ENCODE results near the gene TACSTD2. TPM values are rescaled to one million over a fixed set of nuclear protein-coding genes. Genes with fewer than 3 reads are reported as not detected.

Gene TACSTD2
- total RNA-seq, 1 donor from 2014 or later = 124 TPM

- FAIRE-seq (no peak), DNase-seq (ENCODE audit: low read depth) (peak; percentile 63)
- H3K36me3 ChIP-seq (ENCODE audit: control insufficient read depth, insufficient read depth, low read length) = no peaks in the 10 kb centered on the region
- peak overlapping the region; percentile 84 for H3K4me3 ChIP-seq (ENCODE audit: low read depth, low read length)
- H3K27me3 ChIP-seq (ENCODE audit: control insufficient read depth, insufficient read depth, low read length) = no peaks in the 10 kb centered on the region
- TF ChIP-seq CTCF (IDR thresholded peaks at IDR 0.05; ENCODE audit: insufficient read depth, low read length, severe bottlenecking) = no peak
These were observed 2.2 kb downstream of the TACSTD2 start for GRCh38 chr1:58574816-58575215.

DNA sequence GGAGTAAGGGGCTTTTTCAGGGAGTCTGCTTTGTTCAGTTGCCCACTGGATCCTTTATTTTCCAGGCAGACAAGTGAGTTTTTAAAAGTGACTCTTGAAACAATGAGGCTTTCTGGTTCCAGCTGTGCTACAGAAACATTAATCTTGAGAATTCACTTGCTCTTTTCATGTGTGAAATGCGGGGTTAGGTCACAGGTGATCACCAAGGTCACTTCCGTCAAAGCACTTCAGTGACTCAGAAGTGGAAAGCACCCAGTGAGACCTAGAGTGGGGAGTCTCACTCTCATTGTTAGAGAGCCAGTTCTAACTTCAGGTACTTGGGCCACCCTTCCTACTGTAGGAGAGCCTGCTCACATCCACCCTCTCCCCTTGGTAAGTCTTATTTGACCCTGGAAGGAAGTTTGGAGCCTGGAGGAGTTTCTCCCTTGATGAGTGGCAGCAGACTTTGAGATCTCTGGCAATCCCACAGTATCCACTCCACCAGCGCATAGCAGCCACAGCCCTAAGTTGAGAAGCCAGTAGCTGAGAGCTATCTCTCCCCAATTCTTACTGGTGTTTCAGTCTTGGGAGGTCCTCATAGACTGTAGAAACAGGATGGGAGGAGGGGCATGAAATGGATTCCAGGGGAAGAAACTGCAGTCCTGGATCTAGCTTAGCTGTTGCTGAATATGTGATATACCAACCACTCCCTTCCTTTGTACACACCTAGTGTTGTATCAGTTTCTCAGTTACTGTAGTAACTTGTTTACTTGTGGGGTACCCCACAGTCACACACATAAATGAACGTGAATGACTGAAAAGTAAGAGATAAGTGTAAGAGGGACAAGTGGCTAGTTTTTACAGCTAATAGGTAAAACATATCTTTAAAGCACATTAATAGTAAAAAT, 3.1 kb downstream of the TACSTD2 start:
- H3K36me3 ChIP-seq (ENCODE audit: control insufficient read depth, insufficient read depth, low read length) = no peaks in the 10 kb centered on the region
- no peak for TF ChIP-seq CTCF (IDR thresholded peaks at IDR 0.05; ENCODE audit: insufficient read depth, low read length, severe bottlenecking)
- H3K4me3 ChIP-seq (ENCODE audit: low read depth, low read length) = peak overlapping the region; percentile 84
- H3K27me3 ChIP-seq (ENCODE audit: control insufficient read depth, insufficient read depth, low read length) = no peaks in the 10 kb centered on the region
- peak; percentile 92 for DNase-seq (ENCODE audit: low read depth)
- FAIRE-seq = peak; percentile 23

- DNase-seq (ENCODE audit: low read depth) (peak; percentile 57), FAIRE-seq (no peak)
- Histone ChIP-seq H3K36me3 (ENCODE audit: control insufficient read depth, insufficient read depth, low read length) (no peaks in the 10 kb centered on the region), H3K27me3 (ENCODE audit: control insufficient read depth, insufficient read depth, low read length) (no peaks in the 10 kb centered on the region), H3K4me3 (ENCODE audit: low read depth, low read length) (peak overlapping the region; percentile 14)
- TF ChIP-seq CTCF (IDR thresholded peaks at IDR 0.05; ENCODE audit: insufficient read depth, low read length, severe bottlenecking) = no peak
These were observed 3.9 kb downstream of the TACSTD2 start for GRCh38 chr1:58573138-58573537.

DNA sequence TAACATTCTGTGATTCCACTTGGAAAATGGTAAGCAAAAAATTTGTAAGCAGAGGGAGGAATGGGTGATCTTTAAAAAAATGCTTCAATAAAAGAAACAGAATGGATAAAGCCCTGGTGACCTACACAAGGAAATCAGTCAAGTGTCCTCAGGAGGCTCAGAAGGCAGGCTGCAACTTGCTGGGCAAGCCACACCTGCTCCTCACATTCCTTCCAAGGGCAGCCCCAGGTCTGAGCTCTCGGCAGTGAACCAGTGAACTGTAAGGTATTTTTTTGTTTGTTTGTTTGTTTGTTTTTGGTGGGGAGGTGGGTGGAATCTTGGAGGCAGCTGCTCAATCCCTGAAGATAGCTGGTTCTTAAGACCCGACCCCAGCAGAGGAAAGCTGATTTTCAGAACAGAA, 4.4 kb downstream of the TACSTD2 start:
- Histone ChIP-seq H3K4me3 (ENCODE audit: low read depth, low read length) (peak overlapping the region; percentile 14), H3K36me3 (ENCODE audit: control insufficient read depth, insufficient read depth, low read length) (no peaks in the 10 kb centered on the region), H3K27me3 (ENCODE audit: control insufficient read depth, insufficient read depth, low read length) (no peaks in the 10 kb centered on the region)
- TF ChIP-seq CTCF (IDR thresholded peaks at IDR 0.05; ENCODE audit: insufficient read depth, low read length, severe bottlenecking) = no peak
- FAIRE-seq = peak; percentile 83
- peak; percentile 90 for DNase-seq (ENCODE audit: low read depth)

- FAIRE-seq = no peak
- DNase-seq (ENCODE audit: low read depth) = no peak
- Histone ChIP-seq H3K27me3 (ENCODE audit: control insufficient read depth, insufficient read depth, low read length) (no peaks in the 10 kb centered on the region), H3K36me3 (ENCODE audit: control insufficient read depth, insufficient read depth, low read length) (no peaks in the 10 kb centered on the region), H3K4me3 (ENCODE audit: low read depth, low read length) (no peak overlapping the region)
- TF ChIP-seq CTCF (IDR thresholded peaks at IDR 0.05; ENCODE audit: insufficient read depth, low read length, severe bottlenecking) = no peak
These were observed 5.4 kb downstream of the TACSTD2 start for GRCh38 chr1:58571616-58572015.

Data from bronchial epithelial cell (primary cell).